WTC11 (cell line): Measurements from ENCODE around the gene NXPH4. TPM values are rescaled to one million over a fixed set of nuclear protein-coding genes. Genes with fewer than 3 reads are reported as not detected.

Experiments
- ATF2 ChIP-seq: sonication (generic); formaldehyde crosslinking; IDR thresholded peaks from 2 replicates; pipeline ENCODE4 v1.8.1; 2022; ENCODE audit warnings: low read depth, missing genetic modification reagents, borderline replicate concordance
- ATF6 ChIP-seq: sonication (generic); formaldehyde crosslinking; IDR thresholded peaks from 2 replicates; pipeline ENCODE4 v1.8.1; 2023; ENCODE audit warnings: mild to moderate bottlenecking, missing genetic modification reagents
- CREB1 ChIP-seq: sonication (generic); formaldehyde crosslinking; IDR thresholded peaks from 2 replicates; pipeline ENCODE4 v1.8.0; 2023; ENCODE audit warnings: mild to moderate bottlenecking, missing genetic modification reagents
- E2F4 ChIP-seq: sonication (generic); formaldehyde crosslinking; IDR thresholded peaks from 2 replicates; pipeline ENCODE4 v1.8.1; 2022; ENCODE audit warnings: low read depth, mild to moderate bottlenecking, moderate library complexity, missing genetic modification reagents, borderline replicate concordance
- FOXJ3 ChIP-seq: sonication (generic); formaldehyde crosslinking; IDR thresholded peaks from 2 replicates; pipeline ENCODE4 v1.9.0; 2021; ENCODE audit warnings: missing genetic modification reagents, mild to moderate bottlenecking, borderline replicate concordance
- GABPB1 ChIP-seq: sonication (generic); formaldehyde crosslinking; IDR thresholded peaks from 2 replicates; pipeline ENCODE4 v1.8.1; 2023; ENCODE audit warnings: mild to moderate bottlenecking, missing genetic modification reagents
- IRF2 ChIP-seq: sonication (generic); formaldehyde crosslinking; IDR thresholded peaks from 2 replicates; pipeline ENCODE4 v1.8.0; 2022; ENCODE audit warnings: low read depth, missing genetic modification reagents, borderline replicate concordance
- KAT7 ChIP-seq: sonication (generic); formaldehyde crosslinking; IDR thresholded peaks from 2 replicates; pipeline ENCODE4 v1.8.1; 2023; ENCODE audit warnings: missing genetic modification reagents, mild to moderate bottlenecking, borderline replicate concordance
- MYBL2 ChIP-seq: sonication (generic); formaldehyde crosslinking; IDR thresholded peaks from 2 replicates; pipeline ENCODE4 v1.8.1; 2023; ENCODE audit warnings: mild to moderate bottlenecking, moderate library complexity, missing genetic modification reagents
- NFYB ChIP-seq: sonication (generic); formaldehyde crosslinking; conservative IDR thresholded peaks from 2 replicates; pipeline ENCODE4 v1.8.0; 2022; ENCODE audit warnings: low read depth, missing genetic modification reagents
- OVOL2 ChIP-seq: fragments of 250-450 bp; sonication (Bioruptor Pico); IDR thresholded peaks from 2 replicates; pipeline ENCODE4 v1.9.0; 2021; ENCODE audit warnings: mild to moderate bottlenecking, borderline replicate concordance
- PREB ChIP-seq: sonication (generic); formaldehyde crosslinking; IDR thresholded peaks from 2 replicates; pipeline ENCODE4 v1.8.1; 2022; ENCODE audit warnings: mild to moderate bottlenecking, missing genetic modification reagents, moderate library complexity, borderline replicate concordance
- RELA ChIP-seq: sonication (generic); formaldehyde crosslinking; IDR thresholded peaks from 2 replicates; pipeline ENCODE4 v1.8.1; 2022; ENCODE audit warnings: missing genetic modification reagents, mild to moderate bottlenecking, borderline replicate concordance
- SMAD4 ChIP-seq: sonication (generic); formaldehyde crosslinking; IDR thresholded peaks from 2 replicates; pipeline ENCODE4 v1.8.0; 2022; ENCODE audit warnings: mild to moderate bottlenecking, missing genetic modification reagents
- SOX15 ChIP-seq: fragments of 250-450 bp; sonication (Bioruptor Pico); IDR thresholded peaks from 2 replicates; pipeline ENCODE4 v1.9.0; 2021; ENCODE audit warnings: mild to moderate bottlenecking
- TEAD1 ChIP-seq: sonication (generic); formaldehyde crosslinking; IDR thresholded peaks from 2 replicates; pipeline ENCODE4 v1.8.0; 2022; ENCODE audit warnings: mild to moderate bottlenecking, missing genetic modification reagents
- USF1 ChIP-seq: sonication (generic); formaldehyde crosslinking; IDR thresholded peaks from 2 replicates; pipeline ENCODE4 v1.8.0; 2022; ENCODE audit warnings: mild to moderate bottlenecking, missing genetic modification reagents
- ZBTB43 ChIP-seq: sonication (generic); formaldehyde crosslinking; IDR thresholded peaks from 2 replicates; pipeline ENCODE4 v1.8.1; 2023; ENCODE audit warnings: mild to moderate bottlenecking, missing genetic modification reagents
- ZNF263 ChIP-seq: sonication (generic); formaldehyde crosslinking; IDR thresholded peaks from 2 replicates; pipeline ENCODE4 v1.8.1; 2022; ENCODE audit warnings: low read depth, mild to moderate bottlenecking, moderate library complexity, missing genetic modification reagents
- ZNF281 ChIP-seq: sonication (generic); formaldehyde crosslinking; IDR thresholded peaks from 2 replicates; pipeline ENCODE4 v1.8.0; 2023; ENCODE audit warnings: mild to moderate bottlenecking, missing genetic modification reagents
- ZNF423 ChIP-seq: fragments of 250-450 bp; sonication (Bioruptor Pico); IDR thresholded peaks from 2 replicates; pipeline ENCODE4 v2.1.2; 2022; ENCODE audit warnings: mild to moderate bottlenecking, moderate library complexity
- ZNF425 ChIP-seq: fragments of 250-450 bp; sonication (Bioruptor Pico); conservative IDR thresholded peaks from 2 replicates; pipeline ENCODE4 v1.9.0; 2021; ENCODE audit warnings: mild to moderate bottlenecking
- total RNA-seq: library from RNA; stranded (reverse); gene quantifications from 3 replicates; pipeline ENCODE4 v1.2.3, GENCODE V29; 2021

The NXPH4 gene
- total RNA-seq, 1 experiment from 2014 or later = 4.9 TPM

- TF ChIP-seq ZNF425 (CRISPR knock-in tag) (no peak), ZBTB43 (CRISPR knock-in tag) (0 out of 2 replicates have a peak, but pooled peaks have one; percentile 43), TEAD1 (CRISPR knock-in tag) (no peak), PREB (CRISPR knock-in tag) (no peak), USF1 (CRISPR knock-in tag) (no peak), NFYB (CRISPR knock-in tag) (no peak), MYBL2 (CRISPR knock-in tag) (peak; percentile 46; the same call in 1 of the 2 replicates), ATF6 (CRISPR knock-in tag) (no peak), IRF2 (CRISPR knock-in tag) (no peak), SOX15 (CRISPR knock-in tag) (no peak), ZNF423 (CRISPR knock-in tag) (0 out of 2 replicates have a peak, but pooled peaks have one; percentile 9), OVOL2 (no peak), CREB1 (CRISPR knock-in tag) (no peak; the same call in 1 of the 2 replicates), ZNF281 (CRISPR knock-in tag) (no peak), SMAD4 (CRISPR knock-in tag) (no peak), E2F4 (CRISPR knock-in tag) (no peak), ZNF263 (CRISPR knock-in tag) (no peak), KAT7 (CRISPR knock-in tag) (no peak), ATF2 (CRISPR knock-in tag) (no peak), RELA (no peak), GABPB1 (CRISPR knock-in tag) (peak; percentile 91), FOXJ3 (CRISPR knock-in tag) (no peak)
These were observed 22.4 kb downstream of the NXPH4 start (continued) for GRCh38 chr12:57238854-57239554.
